Measurements from ENCODE around the gene PTPRQ.
"Not testable (repeated sequence)": the region's sequence is repeated elsewhere in the genome, so short reads cannot be mapped to it uniquely, and the experiment has no call there.

The PTPRQ gene

GRCh38 chr12:80470403-80470802 is 26.4 kb downstream of the PTPRQ start:
- DNase-seq (ENCODE audit: low spot score), result no peak

- DNase-seq (ENCODE audit: low spot score), result no peak
Observed at GRCh38 chr12:80472236-80472635, 28.2 kb downstream of the PTPRQ start.

GRCh38 chr12:80472911-80473500 is 29.0 kb downstream of the PTPRQ start:
- DNase-seq (ENCODE audit: low spot score), result peak; percentile 14

- not testable (repeated sequence) for DNase-seq (ENCODE audit: low spot score)
Observed at GRCh38 chr12:80477521-80478145, 33.6 kb downstream of the PTPRQ start.

GRCh38 chr12:80484746-80485145 is 40.7 kb downstream of the PTPRQ start:
- no peak for DNase-seq (ENCODE audit: low spot score)

GRCh38 chr12:80485222-80485987 is 41.4 kb downstream of the PTPRQ start:
- no peak for DNase-seq (ENCODE audit: low spot score)

GRCh38 chr12:80490329-80490728 is 46.3 kb downstream of the PTPRQ start:
- DNase-seq (ENCODE audit: low spot score), result no peak

- DNase-seq (ENCODE audit: low spot score), result no peak
Observed at GRCh38 chr12:80491166-80491565, 47.1 kb downstream of the PTPRQ start.

GRCh38 chr12:80493466-80493865 is 49.4 kb downstream of the PTPRQ start:
- DNase-seq (ENCODE audit: low spot score), result no peak

- no peak for DNase-seq (ENCODE audit: low spot score)
Observed at GRCh38 chr12:80494836-80495235, 50.8 kb downstream of the PTPRQ start.

- no peak for DNase-seq (ENCODE audit: low spot score)
Observed at GRCh38 chr12:80498059-80498728, 54.2 kb downstream of the PTPRQ start.

GRCh38 chr12:80504389-80505163 is 60.5 kb downstream of the PTPRQ start:
- DNase-seq (ENCODE audit: low spot score), result no peak

- no peak for DNase-seq (ENCODE audit: low spot score)
Observed at GRCh38 chr12:80509781-80510556, 65.9 kb downstream of the PTPRQ start.

GRCh38 chr12:80512781-80513180 is 68.7 kb downstream of the PTPRQ start:
- no peak for DNase-seq (ENCODE audit: low spot score)

GRCh38 chr12:80513211-80513610 is 69.2 kb downstream of the PTPRQ start:
- DNase-seq (ENCODE audit: low spot score), result no peak

GRCh38 chr12:80517655-80518054 is 73.6 kb downstream of the PTPRQ start:
- DNase-seq (ENCODE audit: low spot score), result no peak

GRCh38 chr12:80531646-80532045 is 87.6 kb downstream of the PTPRQ start:
- DNase-seq (ENCODE audit: low spot score), result no peak

- DNase-seq (ENCODE audit: low spot score), result no peak
Observed at GRCh38 chr12:80539029-80539428, 95.0 kb downstream of the PTPRQ start.

- no peak for DNase-seq (ENCODE audit: low spot score)
Observed at GRCh38 chr12:80549298-80549697, 105.3 kb downstream of the PTPRQ start.

- no peak for DNase-seq (ENCODE audit: low spot score)
Observed at GRCh38 chr12:80551897-80552296, 107.9 kb downstream of the PTPRQ start.

- DNase-seq (ENCODE audit: low spot score), result no peak
Observed at GRCh38 chr12:80553316-80553715, 109.3 kb downstream of the PTPRQ start.

All from activated CD4-positive, alpha-beta T cell treated with anti-CD3 and anti-CD28 coated beads, Interleukin-2, Interleukin-4, amounts not matched to agents 100 ng/mL and 50 ng/mL, durations not matched to agents 16 hours and 8 hours (primary cell).